ENCODE measurements around the gene CLNS1A. TPM values are rescaled to one million over a fixed set of nuclear protein-coding genes. Genes with fewer than 3 reads are reported as not detected.

The CLNS1A gene
- total and polyA plus RNA-seq, 9 of the 15 experiments (the other 6 are each of a cell fraction or from before 2014, with no cell fraction given): 146 to 472 (median 345) TPM

GRCh38 chr11:77589521-77590193 is 47.9 kb downstream of the CLNS1A start, which contains the start of gene AQP11 (continued):
- no peak for TF ChIP-seq ZNF318 (IDR thresholded peaks at IDR 0.05; ENCODE audit: borderline replicate concordance in 1 of 2, low read depth in 1 of 2)
- no peak for TF ChIP-seq THAP7 (CRISPR knock-in tag; IDR thresholded peaks at IDR 0.05)
- TF ChIP-seq GTF2A2 (tag; IDR thresholded peaks at IDR 0.05): no peak
- no peak for TF ChIP-seq TGIF2 (CRISPR knock-in tag; IDR thresholded peaks at IDR 0.05)
- TF ChIP-seq ZNF280B (CRISPR knock-in tag; IDR thresholded peaks at IDR 0.05): no peak
- no peak for TF ChIP-seq MNT (conservative IDR thresholded peaks at IDR 0.05)
- TF ChIP-seq NFIC (IDR thresholded peaks at IDR 0.05): no peak
- no peak for TF ChIP-seq NCOA6 (IDR thresholded peaks at IDR 0.05)
- no peak for TF ChIP-seq PURB (CRISPR knock-in tag; IDR thresholded peaks at IDR 0.05; ENCODE audit: low read depth)
- TF ChIP-seq ZBTB49 (CRISPR knock-in tag; IDR thresholded peaks at IDR 0.05; ENCODE audit: borderline replicate concordance): no peak

All from K562 (cell line).